AG08395 (cell line): ENCODE data around the gene ELL2.

Experiments used
- DNase-seq: peaks from one replicate; pipeline ENCODE4 v3.0.0; 2012; ENCODE audit warnings: mixed read lengths, low spot score

Gene ELL2

GRCh38 chr5:95956021-95956899 is 5.4 kb downstream of the ELL2 start:
- no peak for DNase-seq

GRCh38 chr5:95954716-95955115 is 6.9 kb downstream of the ELL2 start:
- no peak for DNase-seq

- no peak for DNase-seq
Observed at GRCh38 chr5:95953021-95953702, 8.5 kb downstream of the ELL2 start.

- DNase-seq: no peak
Observed at GRCh38 chr5:95951916-95952315, 9.7 kb downstream of the ELL2 start.

- DNase-seq: no peak
Observed at GRCh38 chr5:95949810-95950209, 11.8 kb downstream of the ELL2 start.

- no peak for DNase-seq
Observed at GRCh38 chr5:95948631-95949030, 13.0 kb downstream of the ELL2 start.

- DNase-seq: no peak
Observed at GRCh38 chr5:95946451-95946850, 15.2 kb downstream of the ELL2 start.

- no peak for DNase-seq
Observed at GRCh38 chr5:95942968-95943367, 18.7 kb downstream of the ELL2 start.

- no peak for DNase-seq
Observed at GRCh38 chr5:95942414-95942813, 19.2 kb downstream of the ELL2 start.

- no peak for DNase-seq
Observed at GRCh38 chr5:95941756-95942155, 19.9 kb downstream of the ELL2 start.

GRCh38 chr5:95940758-95941682 is 20.6 kb downstream of the ELL2 start:
- DNase-seq: no peak

- no peak for DNase-seq
Observed at GRCh38 chr5:95939465-95939864, 22.2 kb downstream of the ELL2 start.

GRCh38 chr5:95938766-95939165 is 22.9 kb downstream of the ELL2 start:
- no peak for DNase-seq

GRCh38 chr5:95938347-95938746 is 23.3 kb downstream of the ELL2 start:
- DNase-seq: no peak

GRCh38 chr5:95937607-95938152 is 24.0 kb downstream of the ELL2 start:
- DNase-seq: no peak

- no peak for DNase-seq
Observed at GRCh38 chr5:95936812-95937397, 24.7 kb downstream of the ELL2 start.

- no peak for DNase-seq
Observed at GRCh38 chr5:95935553-95936100, 26.0 kb downstream of the ELL2 start.

- DNase-seq: no peak
Observed at GRCh38 chr5:95934207-95934804, 27.3 kb downstream of the ELL2 start.

- no peak for DNase-seq
Observed at GRCh38 chr5:95932941-95933340, 28.7 kb downstream of the ELL2 start.

- DNase-seq: no peak
Observed at GRCh38 chr5:95931079-95931833, 30.4 kb downstream of the ELL2 start.
